Measurements from ENCODE around the gene KCTD13. TPM values are rescaled to one million over a fixed set of nuclear protein-coding genes. Genes with fewer than 3 reads are reported as not detected.

KCTD13 gene
- total and polyA plus RNA-seq, 8 donors = 14.8 to 24.2 (median 20.9) TPM

- Histone ChIP-seq H3K27me3 (no peaks in the 10 kb centered on the region), H3K36me3 (peaks cover 0 to 31% of the 10 kb centered on the region in 2 donors), H3K9me3 (no peaks in the 10 kb centered on the region), H3K4me1 (peaks cover 7 to 28% of the 10 kb centered on the region in 2 donors), H3K4me3 (peak overlapping the region; percentile 99), H3K27ac (peak overlapping the region in 1 of 2 donors; percentile 88)
- no peak for TF ChIP-seq CTCF (IDR thresholded peaks at IDR 0.05)
- ATAC-seq (peak; percentile 5), DNase-seq (no peak)
- intact Hi-C loops (cut with DNase I) = loop anchor here (10.0 kb wide), 2 partner anchors 60 to 80 kb away; partner anchors contain the start of gene CDIPT (in 1 of the 2)
Observed at GRCh38 chr16:29925105-29925756, 795 bp downstream of the KCTD13 start.

- ATAC-seq (no peak), DNase-seq (no peak)
- no peak for TF ChIP-seq CTCF (IDR thresholded peaks at IDR 0.05)
- Histone ChIP-seq H3K4me1 (peaks cover 7 to 28% of the 10 kb centered on the region in 2 donors), H3K27ac (no peak overlapping the region), H3K9me3 (no peaks in the 10 kb centered on the region), H3K4me3 (no peak overlapping the region), H3K27me3 (no peaks in the 10 kb centered on the region), H3K36me3 (peaks cover 3 to 53% of the 10 kb centered on the region in 2 donors)
- intact Hi-C loops (cut with DNase I) = loop anchor here (10.0 kb wide), 2 partner anchors 58 to 82 kb away; partner anchors contain the start of gene CDIPT (in 1 of the 2)
Observed at GRCh38 chr16:29922986-29923501, 3.0 kb downstream of the KCTD13 start.

- no peak for TF ChIP-seq CTCF (IDR thresholded peaks at IDR 0.05)
- peaks cover 3 to 59% of the 10 kb centered on the region in 2 donors for H3K36me3 ChIP-seq
- ATAC-seq (no peak), DNase-seq (no peak)
- H3K4me3 ChIP-seq = no peak overlapping the region
- intact Hi-C loops (cut with DNase I) = loop anchor here (10.0 kb wide), 2 partner anchors 58 to 82 kb away; partner anchors contain the start of gene CDIPT (in 1 of the 2)
- H3K4me1 ChIP-seq = peaks cover 7 to 27% of the 10 kb centered on the region in 2 donors
- H3K9me3 ChIP-seq = no peaks in the 10 kb centered on the region
- H3K27me3 ChIP-seq = no peaks in the 10 kb centered on the region
- H3K27ac ChIP-seq = no peak overlapping the region
Observed at GRCh38 chr16:29922326-29922725, 3.7 kb downstream of the KCTD13 start.

GRCh38 chr16:29921034-29921385 is 5.0 kb downstream of the KCTD13 start:
- Histone ChIP-seq H3K4me1 (peaks cover 7 to 18% of the 10 kb centered on the region in 2 donors), H3K27me3 (no peaks in the 10 kb centered on the region), H3K36me3 (peaks cover 3 to 68% of the 10 kb centered on the region in 2 donors), H3K9me3 (no peaks in the 10 kb centered on the region), H3K27ac (no peak overlapping the region), H3K4me3 (no peak overlapping the region)
- DNase-seq (no peak), ATAC-seq (no peak)
- TF ChIP-seq CTCF (IDR thresholded peaks at IDR 0.05) = no peak
- intact Hi-C loops (cut with DNase I) = loop anchor here (10.0 kb wide), 2 partner anchors 56 to 84 kb away; partner anchors contain the start of gene CDIPT (in 1 of the 2)

GRCh38 chr16:29920288-29921033 is 5.6 kb downstream of the KCTD13 start:
- TF ChIP-seq CTCF (IDR thresholded peaks at IDR 0.05) = no peak
- peaks cover 7 to 18% of the 10 kb centered on the region in 2 donors for H3K4me1 ChIP-seq
- ATAC-seq (no peak), DNase-seq (no peak)
- no peak overlapping the region for H3K27ac ChIP-seq
- H3K4me3 ChIP-seq = no peak overlapping the region
- H3K27me3 ChIP-seq = no peaks in the 10 kb centered on the region
- H3K36me3 ChIP-seq = peaks cover 3 to 68% of the 10 kb centered on the region in 2 donors
- intact Hi-C loops (cut with DNase I) = loop anchor here (10.0 kb wide), 2 partner anchors 56 to 84 kb away; partner anchors contain the start of gene CDIPT (in 1 of the 2)
- no peaks in the 10 kb centered on the region for H3K9me3 ChIP-seq

Measured in left lung (tissue), 10 donors.